Measurements from ENCODE around the gene MSH4. TPM values are rescaled to one million over a fixed set of nuclear protein-coding genes. Genes with fewer than 3 reads are reported as not detected.

The MSH4 gene
- total and polyA plus RNA-seq, 10 donors: 0.17 to 0.85 (median 0.33) TPM

- Histone ChIP-seq H3K36me3 (no peaks in the 10 kb centered on the region), H3K9me3 (no peaks in the 10 kb centered on the region), H3K4me3 (no peak overlapping the region), H3K27me3 (replicated peaks in 1 of 7) (no peaks in the 10 kb centered on the region), H3K4me1 (no peaks in the 10 kb centered on the region), H3K27ac (no peak overlapping the region)
- intact Hi-C loops (cut with DNase I; ENCODE audit: low total_unique reads): no loop called here
- no peak for TF ChIP-seq POLR2A (IDR thresholded peaks at IDR 0.05)
- no peak for TF ChIP-seq POLR2AphosphoS5 (IDR thresholded peaks at IDR 0.05)
- TF ChIP-seq, protein P1, sequence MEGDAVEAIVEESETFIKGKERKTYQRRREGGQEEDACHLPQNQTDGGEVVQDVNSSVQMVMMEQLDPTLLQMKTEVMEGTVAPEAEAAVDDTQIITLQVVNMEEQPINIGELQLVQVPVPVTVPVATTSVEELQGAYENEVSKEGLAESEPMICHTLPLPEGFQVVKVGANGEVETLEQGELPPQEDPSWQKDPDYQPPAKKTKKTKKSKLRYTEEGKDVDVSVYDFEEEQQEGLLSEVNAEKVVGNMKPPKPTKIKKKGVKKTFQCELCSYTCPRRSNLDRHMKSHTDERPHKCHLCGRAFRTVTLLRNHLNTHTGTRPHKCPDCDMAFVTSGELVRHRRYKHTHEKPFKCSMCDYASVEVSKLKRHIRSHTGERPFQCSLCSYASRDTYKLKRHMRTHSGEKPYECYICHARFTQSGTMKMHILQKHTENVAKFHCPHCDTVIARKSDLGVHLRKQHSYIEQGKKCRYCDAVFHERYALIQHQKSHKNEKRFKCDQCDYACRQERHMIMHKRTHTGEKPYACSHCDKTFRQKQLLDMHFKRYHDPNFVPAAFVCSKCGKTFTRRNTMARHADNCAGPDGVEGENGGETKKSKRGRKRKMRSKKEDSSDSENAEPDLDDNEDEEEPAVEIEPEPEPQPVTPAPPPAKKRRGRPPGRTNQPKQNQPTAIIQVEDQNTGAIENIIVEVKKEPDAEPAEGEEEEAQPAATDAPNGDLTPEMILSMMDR (IDR thresholded peaks at IDR 0.05 in 8 of 11, conservative IDR thresholded peaks at IDR 0.05 in 3 of 11): no peak
- no peak for DNase-seq
Measured at GRCh38 chr1:75855734-75856133, 59.1 kb downstream of the MSH4 start.

DNA sequence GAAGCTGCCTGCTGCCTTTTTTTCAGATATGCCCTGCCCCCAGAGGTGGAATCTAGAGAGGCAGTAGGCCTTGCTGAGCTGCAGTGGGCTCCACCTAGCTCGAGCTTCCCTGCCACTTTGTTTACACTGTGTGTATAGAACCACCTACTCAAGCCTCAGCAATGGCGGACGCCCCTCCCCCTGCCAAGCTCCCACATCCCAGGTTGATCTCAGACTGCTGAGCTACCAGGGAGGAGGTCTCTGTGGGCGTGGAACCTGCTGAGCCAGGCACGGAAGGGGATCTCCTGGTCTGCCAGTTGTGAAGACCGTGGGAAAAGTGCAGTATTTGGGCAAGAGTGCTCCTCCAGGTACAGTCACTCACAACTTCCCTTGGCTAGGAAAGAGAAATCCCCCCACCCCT is 65.1 kb downstream of the MSH4 start:
- Histone ChIP-seq H3K4me1 (no peaks in the 10 kb centered on the region), H3K36me3 (no peaks in the 10 kb centered on the region), H3K27ac (no peak overlapping the region), H3K27me3 (replicated peaks in 1 of 7) (no peaks in the 10 kb centered on the region), H3K9me3 (no peaks in the 10 kb centered on the region), H3K4me3 (no peak overlapping the region)
- WGBS, 5 donors: 33 to 86% (median 73%) methylated on average over 1 to 6 of the region's 6 CpGs
- no peak for DNase-seq
- TF ChIP-seq POLR2AphosphoS5 (IDR thresholded peaks at IDR 0.05) (no peak), POLR2A (IDR thresholded peaks at IDR 0.05) (no peak)
- TF ChIP-seq, protein P1 (IDR thresholded peaks at IDR 0.05 in 8 of 11, conservative IDR thresholded peaks at IDR 0.05 in 3 of 11): no peak
- intact Hi-C loops (cut with DNase I; ENCODE audit: low total_unique reads): no loop called here

GRCh38 chr1:75870951-75871350 is 74.3 kb downstream of the MSH4 start:
- 46 to 70% (median 50%) methylated on average over 1 of the region's 1 CpG for WGBS, 5 donors
- no peak overlapping the region for H3K4me3 ChIP-seq
- H3K9me3 ChIP-seq: peaks cover 0 to 11% (median 2%) of the 10 kb centered on the region in 8 donors
- TF ChIP-seq, protein P1 (IDR thresholded peaks at IDR 0.05 in 8 of 11, conservative IDR thresholded peaks at IDR 0.05 in 3 of 11): no peak
- TF ChIP-seq POLR2AphosphoS5 (IDR thresholded peaks at IDR 0.05) (no peak), POLR2A (IDR thresholded peaks at IDR 0.05) (no peak)
- DNase-seq: no peak
- intact Hi-C loops (cut with DNase I; ENCODE audit: low total_unique reads): no loop called here
- H3K4me1 ChIP-seq: no peaks in the 10 kb centered on the region
- no peaks in the 10 kb centered on the region for H3K27me3 ChIP-seq (replicated peaks in 1 of 7)
- no peaks in the 10 kb centered on the region for H3K36me3 ChIP-seq
- H3K27ac ChIP-seq: no peak overlapping the region

DNA sequence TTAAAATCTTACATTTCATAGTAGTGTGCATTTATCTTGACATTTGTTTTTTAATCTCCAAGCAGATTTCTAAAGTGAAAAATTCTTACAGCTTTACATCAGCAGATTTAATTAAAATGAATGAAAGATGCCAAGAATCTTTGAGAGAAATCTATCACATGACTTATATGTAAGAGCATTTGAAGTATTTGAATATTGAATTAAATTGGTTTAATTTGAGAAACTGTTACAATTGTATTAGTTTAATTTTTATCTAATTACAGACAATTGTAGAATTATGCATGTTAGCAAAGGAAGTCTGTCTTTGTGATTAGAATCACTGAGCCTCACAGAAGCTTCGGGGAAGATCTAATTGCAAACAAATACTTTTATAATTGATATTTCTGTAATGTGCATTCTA is 83.3 kb downstream of the MSH4 start:
- no peak for DNase-seq
- no peak overlapping the region for H3K27ac ChIP-seq
- no peaks in the 10 kb centered on the region for H3K36me3 ChIP-seq
- no peaks in the 10 kb centered on the region for H3K27me3 ChIP-seq (replicated peaks in 1 of 7)
- 77 to 93% (median 88%) methylated on average over 1 of the region's 1 CpG for WGBS, 5 donors
- intact Hi-C loops (cut with DNase I; ENCODE audit: low total_unique reads): no loop called here
- no peak overlapping the region for H3K4me3 ChIP-seq
- no peaks in the 10 kb centered on the region for H3K4me1 ChIP-seq
- no peaks in the 10 kb centered on the region for H3K9me3 ChIP-seq
- TF ChIP-seq, protein P1 (IDR thresholded peaks at IDR 0.05 in 8 of 11, conservative IDR thresholded peaks at IDR 0.05 in 3 of 11): no peak

All from spleen (tissue), 11 donors.